ENCODE results near the gene IPO13. TPM values are rescaled to one million over a fixed set of nuclear protein-coding genes. Genes with fewer than 3 reads are reported as not detected.

Gene IPO13
- polyA plus RNA-seq, 1 of the 3 experiments (the other 2 are of a cell fraction): 15.5 TPM

- H3K27ac ChIP-seq (ENCODE audit: low read depth in 2 of 2, low read length in 1 of 2): no peak overlapping the region
- H3K4me2 ChIP-seq: no peak overlapping the region
- CTCF ChIA-PET: interaction anchor here (1.0 to 16.3 kb wide), 3 partner anchors 13 to 156 kb away, joined by 3 to 175 read pairs (median 5); partner anchors contain the start of gene ARTN
- peaks cover 19% of the 10 kb centered on the region for H3F3A ChIP-seq (replicated peaks; ENCODE audit: insufficient read depth)
- H3K36me3 ChIP-seq (replicated peaks in 1 of 2; ENCODE audit: control insufficient read depth in 1 of 2, insufficient read depth in 2 of 2, low read length in 1 of 2): no peaks in the 10 kb centered on the region
- no peak overlapping the region for H3K9ac ChIP-seq
- H3K9me2 ChIP-seq: no peaks in the 10 kb centered on the region
- WGBS (ENCODE audit: low lambda C conversion rate): 87% methylated on average over 7 of the region's 7 CpGs
- no peak overlapping the region for H2AFZ ChIP-seq (ENCODE audit: low read depth)
- H3K4me3 ChIP-seq (ENCODE audit: low read depth in 2 of 2, low read length in 1 of 2): no peak overlapping the region
- H4K20me1 ChIP-seq (ENCODE audit: insufficient read depth): no peaks in the 10 kb centered on the region
- H3K27me3 ChIP-seq (ENCODE audit: insufficient read depth): no peaks in the 10 kb centered on the region
- TF ChIP-seq CHD2 (IDR thresholded peaks at IDR 0.05; ENCODE audit: low read length, partially characterized antibody) (no peak), FOSL2 (IDR thresholded peaks at IDR 0.05; ENCODE audit: borderline replicate concordance, low read depth) (no peak), FOXM1 (IDR thresholded peaks at IDR 0.05; ENCODE audit: low read depth) (no peak), SMC3 (IDR thresholded peaks at IDR 0.05; ENCODE audit: low read depth, low read length) (no peak), TEAD4 (IDR thresholded peaks at IDR 0.05; ENCODE audit: borderline replicate concordance, insufficient read depth) (no peak), CTCF (IDR thresholded peaks at IDR 0.05) (no peak), MEF2A (IDR thresholded peaks at IDR 0.05; ENCODE audit: borderline replicate concordance, low read depth) (no peak)
- DNase-seq: no peak
- POLR2A ChIA-PET: no interaction called here
- H3K9me3 ChIP-seq: no peaks in the 10 kb centered on the region
- peaks cover 0 to under 1% of the 10 kb centered on the region in 2 experiments; a peak in 2 of 4 replicates for H3K4me1 ChIP-seq (ENCODE audit: control insufficient read depth in 1 of 2, insufficient read depth in 2 of 2, low read depth in 1 of 2, low read length in 1 of 2)
- no peaks in the 10 kb centered on the region for H3K79me2 ChIP-seq (ENCODE audit: insufficient read depth)
Measured at GRCh38 chr1:43919906-43920305, 26.8 kb upstream of the IPO13 start.

GRCh38 chr1:43921022-43921421 is 25.7 kb upstream of the IPO13 start:
- Histone ChIP-seq H3K36me3 (replicated peaks in 1 of 2; ENCODE audit: control insufficient read depth in 1 of 2, insufficient read depth in 2 of 2, low read length in 1 of 2) (peaks cover 2 to 3% of the 10 kb centered on the region in 2 experiments), H3K27ac (ENCODE audit: low read depth in 2 of 2, low read length in 1 of 2) (no peak overlapping the region), H3K79me2 (ENCODE audit: insufficient read depth) (no peaks in the 10 kb centered on the region), H3K4me1 (ENCODE audit: control insufficient read depth in 1 of 2, insufficient read depth in 2 of 2, low read depth in 1 of 2, low read length in 1 of 2) (no peaks in the 10 kb centered on the region; a peak in 1 of 4 replicates), H3K9ac (no peak overlapping the region), H3K4me3 (ENCODE audit: low read depth in 2 of 2, low read length in 1 of 2) (no peak overlapping the region), H2AFZ (ENCODE audit: low read depth) (no peak overlapping the region), H3F3A (replicated peaks; ENCODE audit: insufficient read depth) (peaks cover 19% of the 10 kb centered on the region), H3K27me3 (ENCODE audit: insufficient read depth) (no peaks in the 10 kb centered on the region), H3K4me2 (no peak overlapping the region), H3K9me3 (no peaks in the 10 kb centered on the region), H4K20me1 (ENCODE audit: insufficient read depth) (no peaks in the 10 kb centered on the region), H3K9me2 (no peaks in the 10 kb centered on the region)
- POLR2A ChIA-PET: no interaction called here
- no peak for DNase-seq
- 96% methylated on average over 5 of the region's 6 CpGs for WGBS (ENCODE audit: low lambda C conversion rate)
- TF ChIP-seq USF1 (IDR thresholded peaks at IDR 0.05; ENCODE audit: borderline replicate concordance, low read depth) (no peak), IRF3 (IDR thresholded peaks at IDR 0.05; ENCODE audit: low read depth, low read length) (no peak), GATA2 (CRISPR knock-in tag; IDR thresholded peaks at IDR 0.05) (no peak)
- CTCF ChIA-PET: interaction anchor here (1.3 to 16.3 kb wide), 2 partner anchors 12 to 157 kb away, joined by 8 to 175 read pairs; partner anchors contain the start of gene ARTN

Measured in SK-N-SH (cell line).